ENCODE results near the gene CFH.
"Not testable (repeated sequence)": the region's sequence is repeated elsewhere in the genome, so short reads cannot be mapped to it uniquely, and the experiment has no call there.

CFH gene

DNA sequence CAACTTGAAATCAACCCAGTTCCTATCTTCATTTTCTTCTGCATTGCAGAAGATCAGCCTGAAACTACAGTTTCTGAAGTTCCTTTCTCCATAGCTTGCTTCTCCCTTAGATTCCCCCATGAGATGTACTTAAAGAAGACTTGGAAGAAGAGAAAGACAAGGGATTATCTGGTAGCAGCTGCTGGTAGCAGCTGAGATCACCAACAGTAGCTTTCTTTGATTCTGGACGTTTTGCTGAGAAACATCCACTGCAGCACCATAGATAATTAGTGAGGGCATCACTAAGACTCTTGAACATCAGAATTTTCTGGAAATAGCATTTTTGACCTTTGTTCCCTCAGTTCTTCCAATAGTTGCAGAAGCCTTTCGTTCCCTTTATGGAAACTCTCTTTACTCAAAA lies 122.3 kb downstream of the CFH start:
- no peak for DNase-seq

DNA sequence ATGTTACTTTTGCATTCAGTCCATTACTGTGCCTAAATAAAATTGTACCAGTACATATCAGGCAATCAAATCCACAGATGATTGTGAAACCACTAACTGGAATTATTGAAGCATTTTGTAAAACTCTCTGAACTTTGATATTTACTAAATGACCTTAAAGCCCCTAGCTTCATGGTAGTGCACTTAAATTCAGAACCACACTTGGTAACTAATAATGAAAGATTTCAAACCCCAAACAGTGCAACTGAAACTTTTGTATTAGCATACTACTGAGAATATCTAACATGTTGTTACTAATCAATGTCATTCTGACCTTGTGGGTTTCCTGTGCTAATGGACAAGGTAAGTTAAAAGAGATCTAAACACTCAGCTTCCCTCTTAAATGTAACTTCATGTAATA lies 122.8 kb downstream of the CFH start, which contains the start of gene CFHR3:
CFHR3 (plus strand) TSS at position 238 of the 400 bp plus-strand sequence; CDS start at position 285, 47 bp downstream.
- DNase-seq, result no peak

DNA sequence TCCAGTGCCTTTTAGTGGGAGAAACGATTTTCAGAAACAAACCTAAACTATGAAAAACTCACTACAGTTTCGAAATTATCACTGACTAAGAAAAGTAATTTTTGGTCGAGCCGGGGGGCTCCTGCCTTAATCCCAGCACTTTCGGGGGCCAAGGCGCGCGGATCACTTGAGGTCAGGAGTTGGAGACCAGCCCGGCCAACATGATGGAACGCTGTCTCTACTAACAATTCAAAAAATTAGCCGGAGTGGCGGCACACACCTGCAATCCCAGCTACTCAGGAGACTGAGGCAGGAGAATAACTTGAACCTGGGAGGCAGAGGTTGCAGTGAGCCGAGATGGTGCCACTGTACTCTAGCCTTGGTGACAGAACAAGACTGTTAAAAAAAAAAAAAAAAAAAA lies 125.8 kb downstream of the CFH start:
- no peak for DNase-seq

DNA sequence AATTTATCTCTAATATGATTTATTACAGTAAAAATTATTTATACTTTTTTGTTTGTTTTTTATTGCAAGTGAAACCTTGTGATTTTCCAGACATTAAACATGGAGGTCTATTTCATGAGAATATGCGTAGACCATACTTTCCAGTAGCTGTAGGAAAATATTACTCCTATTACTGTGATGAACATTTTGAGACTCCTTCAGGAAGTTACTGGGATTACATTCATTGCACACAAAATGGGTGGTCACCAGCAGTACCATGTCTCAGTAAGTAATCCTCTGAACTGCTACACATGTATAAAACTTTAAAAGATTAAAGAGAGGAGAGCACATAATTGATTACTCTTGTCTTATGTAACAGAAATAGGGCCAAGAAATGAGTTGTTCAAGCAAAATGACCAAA lies 127.2 kb downstream of the CFH start:
- DNase-seq, result no peak

- DNase-seq, result not testable (repeated sequence)
Measured at GRCh38 chr1:196791252-196791651, 139.4 kb downstream of the CFH start.

DNA sequence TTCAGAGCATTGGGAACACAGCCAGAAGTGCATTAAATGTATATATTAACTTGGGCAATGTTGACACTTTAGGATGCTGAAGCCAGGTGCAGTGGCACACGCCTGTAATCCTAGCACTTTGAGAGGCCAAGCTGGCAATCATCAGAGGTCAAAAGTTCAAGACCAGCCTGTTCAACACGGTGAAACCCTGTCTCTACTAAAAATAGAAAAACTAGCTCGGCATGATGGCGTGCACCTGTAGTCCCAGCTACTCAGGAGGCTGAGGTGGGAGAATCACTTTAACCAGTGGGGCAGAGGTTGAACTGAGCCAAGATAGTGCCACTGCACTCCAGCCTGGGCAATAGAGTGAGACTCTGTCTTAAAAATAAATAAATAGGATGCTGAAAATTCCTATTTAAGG lies 142.3 kb downstream of the CFH start:
- not testable (repeated sequence) for DNase-seq

Measured in stimulated activated CD4-positive, alpha-beta T cell treated with anti-CD3 and anti-CD28 coated beads, Interleukin-4, amount 100 ng/mL, for 24 hours (primary cell).